GM19193 (cell line): ENCODE measurements around the gene ANKDD1B.

Experiments used
- POLR2A ChIP-seq: IDR thresholded peaks from 4 replicates; pipeline ENCODE4 v1.6.1; 2011; ENCODE audit not compliant: insufficient read depth, insufficient read length; ENCODE audit errors: extremely low read depth

ANKDD1B gene

DNA sequence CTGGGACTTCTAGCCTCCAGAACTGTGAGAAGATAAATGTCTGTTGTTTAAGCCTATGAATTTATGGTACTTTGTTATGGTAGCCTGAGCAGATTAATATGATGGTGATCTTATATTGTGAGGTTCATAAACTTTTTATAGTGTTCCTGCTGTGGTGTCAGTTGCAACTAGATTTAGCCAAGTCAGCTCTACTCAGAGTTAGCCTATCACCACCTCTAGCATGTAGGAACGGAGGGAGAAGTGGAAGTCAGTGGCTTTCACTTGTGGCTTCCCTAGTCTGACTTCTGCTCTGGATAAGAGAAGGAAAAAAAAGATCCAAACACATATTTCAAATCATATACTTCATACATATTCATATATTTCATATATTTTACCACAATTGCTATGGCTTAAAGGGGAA, 99.4 kb downstream of the ANKDD1B start:
- TF ChIP-seq POLR2A: no peak

DNA sequence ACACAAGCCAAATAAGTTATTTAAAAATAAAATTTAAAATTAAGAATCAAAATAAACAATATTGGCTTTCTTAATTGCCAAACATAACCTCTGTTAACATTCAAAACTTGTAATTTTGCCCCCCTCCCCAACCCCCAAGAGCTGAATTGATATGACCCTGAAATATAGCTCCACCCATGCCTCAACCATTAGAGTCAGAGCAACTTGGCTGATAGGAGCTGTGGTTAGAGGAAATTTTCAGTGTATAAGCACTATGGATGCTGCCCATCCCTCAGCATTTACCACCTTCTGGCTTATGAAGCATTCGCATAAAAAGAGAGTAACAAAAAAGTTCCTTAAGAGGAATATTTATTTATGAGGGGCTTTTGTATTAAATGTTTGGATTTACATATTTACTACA, 99.9 kb downstream of the ANKDD1B start:
- no peak for TF ChIP-seq POLR2A

DNA sequence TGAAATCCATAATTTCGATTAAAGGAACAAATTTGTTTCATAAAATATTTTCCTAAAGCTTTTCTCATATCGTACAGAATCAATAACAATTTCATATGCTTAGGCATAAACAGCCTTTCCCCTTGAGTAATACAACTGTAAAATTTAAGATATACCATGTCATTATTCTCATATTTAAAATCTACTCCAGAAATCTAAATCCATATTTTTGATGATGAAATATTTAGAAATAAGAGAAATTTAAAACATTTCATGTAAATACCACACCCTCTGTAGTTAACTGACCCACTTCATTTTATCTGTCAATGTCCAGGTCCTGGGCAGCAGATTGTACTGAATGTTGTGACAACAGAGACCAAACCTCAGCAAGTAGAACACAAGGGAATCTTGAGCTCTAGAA, 100.8 kb downstream of the ANKDD1B start:
- no peak for TF ChIP-seq POLR2A

DNA sequence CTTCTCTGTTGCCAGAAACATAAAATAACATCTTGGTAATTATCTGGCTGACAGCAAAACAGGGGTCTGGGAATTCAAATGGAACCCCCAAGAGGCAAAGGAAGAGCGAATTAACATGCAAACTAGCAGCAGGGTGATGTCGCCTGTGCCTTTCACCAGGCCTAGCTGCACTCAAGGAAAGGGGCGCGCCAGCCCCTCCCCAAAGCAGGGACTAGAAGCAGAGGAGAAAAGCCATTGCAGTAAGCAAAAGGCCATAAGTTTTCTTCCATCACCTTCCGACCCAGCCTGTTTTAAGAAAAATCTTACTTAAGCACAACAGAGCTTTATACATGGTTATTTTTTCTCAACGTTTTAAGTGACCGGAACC, 105.4 kb downstream of the ANKDD1B start:
- no peak for TF ChIP-seq POLR2A

DNA sequence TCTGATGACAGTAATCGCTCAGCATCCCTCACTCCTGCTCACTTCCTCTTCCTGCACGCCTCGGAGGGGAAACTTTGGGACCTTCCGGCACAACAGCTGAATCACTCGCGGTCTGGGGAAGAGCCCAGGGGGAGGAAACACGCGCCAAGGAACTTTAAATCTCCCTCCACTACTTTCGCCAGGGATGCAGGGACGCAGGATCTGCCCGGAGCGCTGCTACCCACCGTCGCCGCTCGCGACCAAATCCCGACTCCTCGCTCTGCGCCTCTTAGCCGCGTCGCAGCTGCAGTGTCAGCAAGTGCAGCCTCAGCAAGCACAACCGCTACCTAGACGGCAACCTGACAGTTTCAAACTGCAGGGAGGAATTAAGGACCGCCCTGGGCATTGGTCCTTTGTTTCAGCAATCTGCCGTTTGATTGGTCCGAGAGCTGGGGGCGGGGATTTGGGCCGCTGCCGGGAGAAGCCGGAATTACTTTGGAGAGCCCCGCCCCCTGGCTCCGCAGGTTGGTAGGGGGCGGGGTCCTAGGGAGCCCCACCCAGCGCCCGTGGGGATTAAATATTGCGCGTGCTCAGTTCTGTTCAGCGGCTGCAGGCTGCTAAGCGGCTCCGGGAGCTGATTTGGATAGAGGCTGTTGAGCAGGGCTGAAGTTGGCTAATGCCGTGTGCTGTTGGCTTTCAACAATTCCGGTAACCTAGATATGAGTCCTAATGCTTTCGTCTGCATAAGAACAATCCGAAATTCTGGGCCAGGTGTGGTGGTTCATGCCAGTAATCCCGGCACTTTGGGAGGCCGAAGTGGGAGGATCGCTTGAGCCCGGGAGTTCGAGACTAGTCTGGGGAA, 106.0 kb downstream of the ANKDD1B start, which contains the start of gene POC5:
Gene POC5 (minus strand): TSS at position 356 of the 841 bp plus-strand sequence. CDS start 4,500 bp downstream, outside the sequence.
- peak; percentile 97 for TF ChIP-seq POLR2A

DNA sequence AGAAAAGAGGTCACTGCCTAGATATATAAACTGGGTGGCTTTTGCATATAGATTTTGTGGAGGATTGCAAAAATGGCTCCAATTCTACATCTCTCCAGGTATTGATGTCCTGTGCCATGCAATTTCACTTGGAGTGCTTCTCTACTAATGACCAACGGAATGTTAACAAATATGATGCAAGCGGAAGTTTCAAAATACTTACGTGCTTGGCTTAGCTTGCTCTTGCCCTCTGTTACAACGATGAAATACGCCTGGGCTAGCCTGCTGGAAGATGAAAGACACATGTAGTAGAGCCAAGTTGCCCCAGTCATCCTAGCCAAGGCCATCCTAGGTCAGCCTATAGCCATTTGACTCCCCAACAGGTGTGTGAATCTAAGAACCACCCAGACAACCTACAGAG, 109.6 kb downstream of the ANKDD1B start:
- no peak for TF ChIP-seq POLR2A
